H1 (cell line): ENCODE results near the gene NADK. TPM values are rescaled to one million over a fixed set of nuclear protein-coding genes. Genes with fewer than 3 reads are reported as not detected.

Experiments used
- CHD7 ChIP-seq: fragments of 300-600 bp; sonication (generic); IDR thresholded peaks from 2 replicates; pipeline ENCODE4 v1.7.1; 2012; ENCODE audit warnings: low read length, moderate library complexity, mild to moderate bottlenecking, inconsistent platforms; ENCODE audit not compliant: insufficient replicate concordance
- polyA plus RNA-seq, 7 experiments: library from polyadenylated mRNA; depleted of rRNA in 3 of 7; stranded (reverse) in 5 of 7; unstranded in 2 of 7; fragments of >200 nt in 5 of 7; fragments of 200-250 nt in 2 of 7; gene quantifications; 1 replicate in 5 of 7; 2 replicates in 1 of 7; 4 replicates in 1 of 7; pipeline versions ENCODE4 v1.2.1 to v1.2.3, GENCODE V29; 2011 to 2013; ENCODE audit warnings: missing spikeins in 2 of 7, mixed read lengths in 2 of 7
- total RNA-seq: library from RNA; stranded (reverse); fragmentation: NEBNext Ultra II Directional; extraction: Animal tissue kit (Norgen Biotek cat#: 25700); gene quantifications from 2 replicates; pipeline ENCODE4 v1.2.1, GENCODE V29; 2021

The NADK gene
- total and polyA plus RNA-seq, 2 of the 8 experiments (the other 6 are each of a cell fraction or from before 2014, with no cell fraction given) = 78.0 to 89.7 TPM

DNA sequence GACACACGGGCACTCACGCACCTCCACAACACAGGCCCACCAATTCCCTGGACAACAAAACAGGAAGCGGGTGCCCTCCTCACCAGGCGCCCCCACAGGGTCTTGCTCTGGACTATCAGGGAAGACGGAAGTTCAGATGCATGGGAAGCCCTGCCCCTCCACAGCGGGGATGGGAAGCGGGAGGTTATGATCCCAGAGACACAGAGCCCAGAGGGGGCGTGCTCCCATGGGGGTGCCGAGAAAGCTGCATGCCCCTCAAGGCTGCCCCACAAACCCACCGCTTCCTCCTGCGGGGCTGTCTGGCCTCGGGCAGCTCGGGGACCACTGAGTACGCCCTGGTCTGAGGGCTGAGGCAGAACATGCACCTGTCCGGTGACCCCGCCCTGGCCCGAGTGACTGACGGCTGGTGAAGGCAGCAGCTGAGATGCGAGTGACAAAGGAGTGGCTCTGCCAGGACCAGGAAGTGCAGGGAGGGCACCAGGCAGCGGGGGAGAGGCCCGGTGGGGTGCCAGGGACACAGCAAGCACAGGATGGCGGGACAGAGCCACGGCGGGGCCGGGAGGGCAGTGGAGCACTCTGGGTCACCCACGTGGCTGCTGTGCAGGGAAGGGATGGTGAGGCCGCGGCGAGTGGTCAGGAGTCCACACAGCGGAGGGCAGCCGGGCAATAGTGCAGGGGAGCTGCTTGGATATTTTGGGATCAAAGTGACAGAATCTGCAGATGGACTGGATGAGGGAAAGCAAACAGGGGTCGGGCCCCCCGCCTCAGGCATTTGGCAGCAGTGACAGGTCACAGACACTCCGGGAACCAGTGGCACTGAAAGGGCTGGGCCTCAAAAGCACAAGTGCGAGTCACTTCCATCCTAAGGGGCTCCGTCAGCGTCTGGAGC, 18.6 kb downstream of the NADK start (continued):
- no peak for TF ChIP-seq CHD7
